Naive thymus-derived CD4-positive, alpha-beta T cell (primary cell): ENCODE measurements around the gene SUSD1. TPM values are rescaled to one million over a fixed set of nuclear protein-coding genes. Genes with fewer than 3 reads are reported as not detected.

Experiments used
- ATAC-seq: fragments of 150-1000 bp; cut with Tn5 transposase; 2 replicates; pipeline ENCODE4 v1.10.0; 2021; ENCODE audit warnings: mild to moderate bottlenecking, moderate library complexity
- CTCF ChIA-PET: fragments of 350-600 bp; sonication (Branson Sonifier 250); formaldehyde crosslinking; loops from one replicate; lab custom pipeline; 2021; ENCODE audit warnings: antibody characterized with exemption; lab: Charles Lee
- POLR2A ChIA-PET: fragments of 350-600 bp; sonication (Branson Sonifier 250); formaldehyde crosslinking; loops from one replicate; lab custom pipeline; 2021; ENCODE audit warnings: antibody characterized with exemption, inconsistent platforms; lab: Charles Lee
- DNase-seq, 9 donors: peaks; one replicate each; pipeline versions ENCODE4 v3.0.0 to v3.0.0-alpha.2; 2020 to 2022; ENCODE audit warnings: mixed read lengths in 1 of 9
- H3K27ac ChIP-seq: one replicate; pipeline ENCODE4 v1.7.0; 2013; ENCODE audit warnings: mild to moderate bottlenecking, low read depth, low read length, moderate library complexity
- H3K27me3 ChIP-seq, 2 donors: one replicate each; pipeline ENCODE4 v1.7.0; 2013; ENCODE audit warnings: low read length in 2 of 2, mild to moderate bottlenecking in 2 of 2, moderate library complexity in 2 of 2; ENCODE audit not compliant: control insufficient read depth in 2 of 2, insufficient read depth in 2 of 2
- H3K36me3 ChIP-seq, 3 experiments: 1 replicate in 2 of 3; 2 replicates in 1 of 3; pipeline ENCODE4 v1.7.0; 2013; ENCODE audit warnings: low read length in 3 of 3, mild to moderate bottlenecking in 3 of 3, moderate library complexity in 1 of 3; ENCODE audit not compliant: insufficient read depth in 3 of 3, control insufficient read depth in 2 of 3
- H3K4me1 ChIP-seq, 2 donors: one replicate each; pipeline ENCODE4 v1.7.0; 2013; ENCODE audit warnings: low read length in 2 of 2, mild to moderate bottlenecking in 2 of 2, moderate library complexity in 1 of 2; ENCODE audit not compliant: control insufficient read depth in 2 of 2, insufficient read depth in 2 of 2
- H3K4me3 ChIP-seq: 2 replicates; pipeline ENCODE4 v1.7.0; 2013; ENCODE audit warnings: mild to moderate bottlenecking, low read length
- H3K9me3 ChIP-seq, 3 experiments: 1 replicate in 2 of 3; 2 replicates in 1 of 3; pipeline ENCODE4 v1.7.0; 2013; ENCODE audit warnings: low read length in 3 of 3; ENCODE audit not compliant: control insufficient read depth in 2 of 3
- H3K27ac Mint-ChIP-seq, 9 donors: one replicate each; pipeline ENCODE4 v1.8.0; 2020 to 2022; ENCODE audit warnings: mixed read lengths in 9 of 9, mild to moderate bottlenecking in 8 of 9, moderate library complexity in 5 of 9, inconsistent platforms in 2 of 9
- H3K27me3 Mint-ChIP-seq, 5 donors: one replicate each; pipeline ENCODE4 v1.8.0; 2021 to 2022; ENCODE audit warnings: mixed read lengths in 5 of 5, mild to moderate bottlenecking in 1 of 5
- H3K36me3 Mint-ChIP-seq, 5 donors: one replicate each; pipeline ENCODE4 v1.8.0; 2020 to 2022; ENCODE audit warnings: mixed read lengths in 5 of 5, mild to moderate bottlenecking in 3 of 5, inconsistent platforms in 1 of 5
- H3K4me1 Mint-ChIP-seq, 7 donors: one replicate each; pipeline ENCODE4 v1.8.0; 2020 to 2022; ENCODE audit warnings: mixed read lengths in 7 of 7, mild to moderate bottlenecking in 3 of 7, inconsistent platforms in 1 of 7
- H3K4me3 Mint-ChIP-seq, 10 donors: one replicate each; pipeline ENCODE4 v1.8.0; 2020 to 2022; ENCODE audit warnings: mild to moderate bottlenecking in 10 of 10, mixed read lengths in 10 of 10, moderate library complexity in 6 of 10, inconsistent platforms in 2 of 10
- H3K9me3 Mint-ChIP-seq, 11 donors: one replicate each; pipeline ENCODE4 v1.8.0; 2020 to 2022; ENCODE audit warnings: mixed read lengths in 11 of 11, mild to moderate bottlenecking in 4 of 11, inconsistent platforms in 1 of 11, moderate library complexity in 1 of 11
- intact Hi-C, 2 donors: fragments of 100-400 bp; cut with micrococcal nuclease; formaldehyde crosslinking; loops; one replicate each; pipeline ENCODE4 v1.15.1; 2023
- polyA plus RNA-seq, 2 donors: library from polyadenylated mRNA; unstranded; fragments of 300-500 nt; fragmentation: Illumina TruSeq; gene quantifications; one replicate each; pipeline ENCODE4 v1.2.3, GENCODE V29; 2021
- total RNA-seq, 6 experiments: library from RNA in 5 of 6; stranded (reverse) in 5 of 6; gene quantifications; 1 replicate in 5 of 6; 2 replicates in 1 of 6; pipeline ENCODE4 v1.2.3 and lab custom pipeline; 2021 to 2026

The SUSD1 gene
- total and polyA plus RNA-seq, 7 experiments from 2014 or later: 2.3 to 27.0 (median 4.6) TPM

GRCh38 chr9:112047538-112048066 lies 127.5 kb downstream of the SUSD1 start:
- no peaks in the 10 kb centered on the region for H3K27me3 ChIP-seq
- no peak overlapping the region for H3K27ac ChIP-seq
- no peak overlapping the region for H3K27ac Mint-ChIP-seq
- no peaks in the 10 kb centered on the region for H3K36me3 ChIP-seq
- ChIA-PET POLR2A (interaction anchor here (1.0 kb wide), 1 partner anchor 45 kb away, joined by 3 read pairs; no protein-coding TSS in a partner anchor), CTCF (no interaction called here)
- intact Hi-C loops: no loop called here
- ATAC-seq: no peak
- peaks cover 0 to 11% (median 10%) of the 10 kb centered on the region in 7 donors for H3K4me1 Mint-ChIP-seq
- no peaks in the 10 kb centered on the region for H3K4me1 ChIP-seq
- peaks cover 0 to 7% (median 0%) of the 10 kb centered on the region in 5 donors for H3K27me3 Mint-ChIP-seq
- H3K9me3 ChIP-seq: no peaks in the 10 kb centered on the region
- H3K4me3 Mint-ChIP-seq: peak overlapping the region in 1 of 10 donors; percentile 6
- no peak for DNase-seq
- no peak overlapping the region for H3K4me3 ChIP-seq
- peaks cover 2 to 25% (median 11%) of the 10 kb centered on the region in 11 donors for H3K9me3 Mint-ChIP-seq
- peaks cover 17 to 60% (median 24%) of the 10 kb centered on the region in 5 donors for H3K36me3 Mint-ChIP-seq

GRCh38 chr9:112046181-112046580 lies 128.9 kb downstream of the SUSD1 start:
- Mint-ChIP-seq H3K4me1 (peaks cover 0 to 18% (median 11%) of the 10 kb centered on the region in 7 donors), H3K4me3 (no peak overlapping the region), H3K9me3 (peaks cover 2 to 25% (median 11%) of the 10 kb centered on the region in 11 donors), H3K27ac (no peak overlapping the region), H3K27me3 (peaks cover 0 to 7% (median 5%) of the 10 kb centered on the region in 5 donors), H3K36me3 (peaks cover 17 to 62% (median 25%) of the 10 kb centered on the region in 5 donors)
- CTCF ChIA-PET: interaction anchor here (0.6 kb wide), 1 partner anchor 13 kb away, joined by 3 read pairs; no protein-coding TSS in a partner anchor
- H3K9me3 ChIP-seq: no peaks in the 10 kb centered on the region
- POLR2A ChIA-PET: no interaction called here
- no peak overlapping the region for H3K27ac ChIP-seq
- no peaks in the 10 kb centered on the region for H3K27me3 ChIP-seq
- H3K4me3 ChIP-seq: no peak overlapping the region
- no peak for DNase-seq
- ATAC-seq: no peak
- intact Hi-C loops: no loop called here
- H3K36me3 ChIP-seq: no peaks in the 10 kb centered on the region
- H3K4me1 ChIP-seq: no peaks in the 10 kb centered on the region

GRCh38 chr9:112044881-112045280 lies 130.2 kb downstream of the SUSD1 start:
- Mint-ChIP-seq H3K27me3 (peaks cover 0 to 9% (median 5%) of the 10 kb centered on the region in 5 donors), H3K4me3 (no peak overlapping the region), H3K27ac (no peak overlapping the region), H3K36me3 (peaks cover 21 to 68% (median 25%) of the 10 kb centered on the region in 5 donors), H3K9me3 (peaks cover 2 to 25% (median 11%) of the 10 kb centered on the region in 11 donors), H3K4me1 (peaks cover 0 to 21% (median 18%) of the 10 kb centered on the region in 7 donors)
- Histone ChIP-seq H3K27me3 (no peaks in the 10 kb centered on the region), H3K4me1 (no peaks in the 10 kb centered on the region), H3K9me3 (no peaks in the 10 kb centered on the region), H3K27ac (no peak overlapping the region), H3K4me3 (no peak overlapping the region), H3K36me3 (no peaks in the 10 kb centered on the region)
- intact Hi-C loops: no loop called here
- ATAC-seq (no peak), DNase-seq (no peak)
- ChIA-PET POLR2A (no interaction called here), CTCF (interaction anchor here (0.6 to 0.9 kb wide), 2 partner anchors 30 to 109 kb away, joined by 3 read pairs; no protein-coding TSS in a partner anchor)

GRCh38 chr9:112044186-112044585 lies 130.9 kb downstream of the SUSD1 start:
- ATAC-seq: no peak
- no peaks in the 10 kb centered on the region for H3K36me3 ChIP-seq
- no peak overlapping the region for H3K27ac ChIP-seq
- Mint-ChIP-seq H3K27me3 (peaks cover 0 to 9% (median 5%) of the 10 kb centered on the region in 5 donors), H3K9me3 (peaks cover 2 to 25% (median 11%) of the 10 kb centered on the region in 11 donors), H3K27ac (no peak overlapping the region), H3K4me1 (peaks cover 0 to 27% (median 21%) of the 10 kb centered on the region in 7 donors), H3K36me3 (peaks cover 21 to 63% (median 25%) of the 10 kb centered on the region in 5 donors), H3K4me3 (no peak overlapping the region)
- no peak overlapping the region for H3K4me3 ChIP-seq
- H3K27me3 ChIP-seq: no peaks in the 10 kb centered on the region
- CTCF ChIA-PET: interaction anchor here (0.6 to 0.9 kb wide), 2 partner anchors 30 to 108 kb away, joined by 3 read pairs; no protein-coding TSS in a partner anchor
- POLR2A ChIA-PET: no interaction called here
- H3K9me3 ChIP-seq: no peaks in the 10 kb centered on the region
- intact Hi-C loops: no loop called here
- no peaks in the 10 kb centered on the region for H3K4me1 ChIP-seq
- DNase-seq: no peak

- CTCF ChIA-PET: no interaction called here
- Histone ChIP-seq H3K36me3 (no peaks in the 10 kb centered on the region), H3K4me3 (no peak overlapping the region), H3K4me1 (peaks cover 3 to 6% of the 10 kb centered on the region in 2 donors), H3K9me3 (no peaks in the 10 kb centered on the region), H3K27ac (no peak overlapping the region), H3K27me3 (no peaks in the 10 kb centered on the region)
- intact Hi-C loops: no loop called here
- H3K27me3 Mint-ChIP-seq: peaks cover 0 to 12% (median 5%) of the 10 kb centered on the region in 5 donors
- H3K4me1 Mint-ChIP-seq: peaks cover 5 to 34% (median 26%) of the 10 kb centered on the region in 7 donors
- POLR2A ChIA-PET: no interaction called here
- DNase-seq: no peak
- peaks cover 15 to 61% (median 19%) of the 10 kb centered on the region in 5 donors for H3K36me3 Mint-ChIP-seq
- no peak overlapping the region for H3K4me3 Mint-ChIP-seq
- H3K27ac Mint-ChIP-seq: no peak overlapping the region
- peaks cover 2 to 19% (median 7%) of the 10 kb centered on the region in 11 donors for H3K9me3 Mint-ChIP-seq
- no peak for ATAC-seq
These were observed 131.7 kb downstream of the SUSD1 start for GRCh38 chr9:112043423-112043822.

GRCh38 chr9:112042769-112043168 lies 132.3 kb downstream of the SUSD1 start:
- H3K4me1 ChIP-seq: peaks cover 8 to 10% of the 10 kb centered on the region in 2 donors
- H3K36me3 Mint-ChIP-seq: peaks cover 9 to 57% (median 17%) of the 10 kb centered on the region in 5 donors
- H3K4me1 Mint-ChIP-seq: peaks cover 5 to 38% (median 30%) of the 10 kb centered on the region in 7 donors
- H3K36me3 ChIP-seq: no peaks in the 10 kb centered on the region
- H3K27me3 Mint-ChIP-seq: peaks cover 0 to 12% (median 5%) of the 10 kb centered on the region in 5 donors
- no peaks in the 10 kb centered on the region for H3K9me3 ChIP-seq
- intact Hi-C loops: no loop called here
- H3K4me3 Mint-ChIP-seq: no peak overlapping the region
- H3K27ac Mint-ChIP-seq: no peak overlapping the region
- no peak for DNase-seq
- no peak overlapping the region for H3K27ac ChIP-seq
- H3K27me3 ChIP-seq: no peaks in the 10 kb centered on the region
- no peak for ATAC-seq
- POLR2A ChIA-PET: no interaction called here
- H3K4me3 ChIP-seq: no peak overlapping the region
- CTCF ChIA-PET: no interaction called here
- peaks cover 0 to 15% (median 5%) of the 10 kb centered on the region in 11 donors for H3K9me3 Mint-ChIP-seq
